Epidermal melanocyte (primary cell): ENCODE results near the gene CXXC1.
A peak's percentile ranks its signal among the peaks of the same experiment; 100 is the strongest.
"Not testable (repeated sequence)": the region's sequence is repeated elsewhere in the genome, so short reads cannot be mapped to it uniquely, and the experiment has no call there.

Experiments used
- DNase-seq: peaks from one replicate; pipeline ENCODE4 v3.0.0; 2011; ENCODE audit warnings: low spot score; ENCODE audit not compliant: insufficient read length

CXXC1 gene

GRCh38 chr18:50276452-50276851 is 11.0 kb downstream of the CXXC1 start:
- no peak for DNase-seq

DNA sequence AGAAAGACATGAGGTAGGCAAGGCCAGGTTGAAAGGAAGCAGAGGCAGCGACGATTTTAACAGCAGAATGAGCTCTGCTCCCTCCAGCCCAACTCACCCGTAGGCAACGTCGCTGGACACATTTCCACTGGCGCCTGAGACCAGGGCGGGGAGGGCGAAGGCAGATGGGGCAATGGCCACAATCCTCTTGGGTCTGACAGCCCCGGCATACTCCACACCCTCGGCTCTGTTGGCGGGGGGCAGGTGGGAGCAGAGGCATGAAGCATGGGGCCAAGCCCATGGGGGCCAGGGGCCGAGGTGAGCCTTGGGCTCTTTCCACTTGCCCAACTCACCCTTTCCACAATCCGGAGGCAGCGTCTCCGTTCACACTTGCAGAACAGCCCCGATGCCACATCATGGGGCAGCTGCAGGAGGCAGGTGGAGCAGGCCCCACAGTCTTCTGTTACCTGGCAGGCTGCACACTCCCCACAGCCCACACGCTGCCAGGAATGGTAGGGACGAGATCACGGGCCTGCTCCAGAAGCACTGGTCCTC is 11.9 kb downstream of the CXXC1 start:
- no peak for DNase-seq

GRCh38 chr18:50274941-50275340 is 12.6 kb downstream of the CXXC1 start:
- no peak for DNase-seq

- no peak for DNase-seq
These were observed 13.4 kb downstream of the CXXC1 start for GRCh38 chr18:50274044-50274442.

DNA sequence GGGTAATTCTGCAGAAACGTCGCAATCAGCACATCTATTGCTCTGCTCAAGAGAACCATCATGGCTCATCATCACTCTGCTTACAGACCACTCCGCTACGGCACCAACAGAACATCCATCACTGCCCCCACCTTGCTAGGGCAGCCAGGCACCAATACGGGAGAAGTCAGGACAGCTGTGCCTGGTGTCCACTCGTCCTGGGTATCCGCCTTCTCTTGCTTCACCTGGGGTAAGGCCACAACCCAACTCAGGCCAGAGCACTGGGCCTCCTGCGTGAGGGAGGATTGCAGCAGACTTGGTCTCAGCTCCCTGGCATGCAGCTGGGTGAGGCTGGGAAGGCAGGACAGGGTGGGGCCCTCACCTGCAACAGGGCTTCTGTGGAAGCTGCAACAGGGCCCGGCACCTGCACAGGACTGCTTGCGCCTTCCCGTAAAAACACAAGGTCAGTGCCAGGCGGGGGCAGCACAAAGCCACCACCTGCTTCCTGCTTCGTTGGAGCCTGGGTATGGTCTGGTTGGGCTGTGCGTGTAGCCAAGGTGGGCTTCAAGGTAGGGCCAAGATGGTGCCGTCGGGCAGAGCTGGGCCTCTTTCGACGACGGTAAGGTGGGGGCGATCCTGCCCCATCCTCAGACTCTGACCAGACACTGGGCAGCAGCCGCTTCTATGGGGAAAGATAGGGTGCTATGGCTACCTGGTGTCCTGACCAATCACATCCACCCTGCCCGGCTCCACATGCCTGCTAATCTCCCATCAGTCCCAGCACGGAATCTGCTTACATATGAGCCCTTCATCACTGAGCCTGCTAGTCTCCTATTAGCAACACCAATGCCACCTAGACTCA is 14.1 kb downstream of the CXXC1 start:
- no peak for DNase-seq

GRCh38 chr18:50272568-50272967 is 14.9 kb downstream of the CXXC1 start:
- DNase-seq = no peak

- peak; percentile 80 for DNase-seq
These were observed 19.3 kb downstream of the CXXC1 start for GRCh38 chr18:50268022-50268747.

DNA sequence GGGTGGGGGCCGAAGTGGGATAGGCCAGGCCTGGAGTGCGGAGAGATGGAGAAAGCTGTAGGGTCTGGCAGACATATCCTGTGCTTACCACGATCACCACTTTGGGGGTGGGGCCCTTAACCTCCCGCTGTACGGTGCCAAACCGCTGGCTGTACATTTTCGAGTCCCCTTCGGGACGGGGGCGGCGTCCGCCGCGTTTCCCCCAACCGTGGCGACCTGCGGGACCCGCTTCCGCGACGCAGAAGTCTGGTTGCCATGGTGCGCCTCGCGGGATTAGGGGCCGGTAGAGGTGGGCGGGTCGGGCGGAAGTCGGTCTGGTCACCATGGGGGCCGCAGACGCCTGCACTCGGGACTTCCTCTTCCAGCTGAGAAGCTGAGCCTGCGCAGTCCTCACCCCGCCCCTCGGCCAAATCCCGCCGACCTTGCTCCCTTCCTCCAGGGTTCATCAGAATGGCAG is 21.2 kb downstream of the CXXC1 start, which contains the start of gene CFAP53:
Gene CFAP53 (minus strand): TSS at position 248 of the 457 bp plus-strand sequence. CDS start 91 bp downstream, at position 157.
- DNase-seq = peak; percentile 96

DNA sequence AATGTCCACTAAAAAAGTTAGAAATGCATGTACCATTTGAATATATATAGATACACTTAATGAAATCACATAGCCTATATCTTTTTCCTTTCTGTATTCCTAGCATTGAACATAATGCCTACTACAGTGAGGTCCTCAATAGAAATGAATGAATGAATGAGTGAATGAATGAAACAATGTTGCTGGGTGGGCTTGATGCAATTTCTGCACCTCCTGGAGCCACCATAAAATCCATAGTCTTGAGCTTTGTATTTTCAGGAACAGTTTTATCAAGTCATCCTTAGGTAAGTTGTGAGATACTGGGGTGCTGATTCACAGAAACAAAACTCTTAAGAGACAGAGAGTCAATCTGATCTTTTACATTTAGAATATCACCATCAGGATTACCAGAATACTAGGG is 24.5 kb downstream of the CXXC1 start:
- no peak for DNase-seq

- DNase-seq = no peak
These were observed 36.6 kb downstream of the CXXC1 start for GRCh38 chr18:50250935-50251334.

DNA sequence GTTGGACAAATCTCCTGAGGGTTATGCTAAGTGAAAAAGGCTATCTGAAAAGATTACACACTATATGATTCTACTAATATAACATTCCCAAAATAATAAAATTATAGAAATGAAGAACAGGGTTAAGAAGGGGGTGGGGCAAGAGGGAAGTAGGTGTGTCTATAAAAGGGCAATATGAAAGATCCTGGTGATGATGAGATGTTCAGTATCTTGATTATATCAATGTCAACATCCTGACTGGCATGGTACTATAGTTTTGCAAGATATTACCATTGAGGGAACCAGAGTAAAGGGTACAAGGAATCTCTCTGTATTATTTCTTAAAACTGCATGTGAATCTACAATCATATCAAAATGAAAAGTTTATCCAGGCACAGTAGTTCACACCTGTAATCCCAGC is 37.9 kb downstream of the CXXC1 start:
- no peak for DNase-seq

DNA sequence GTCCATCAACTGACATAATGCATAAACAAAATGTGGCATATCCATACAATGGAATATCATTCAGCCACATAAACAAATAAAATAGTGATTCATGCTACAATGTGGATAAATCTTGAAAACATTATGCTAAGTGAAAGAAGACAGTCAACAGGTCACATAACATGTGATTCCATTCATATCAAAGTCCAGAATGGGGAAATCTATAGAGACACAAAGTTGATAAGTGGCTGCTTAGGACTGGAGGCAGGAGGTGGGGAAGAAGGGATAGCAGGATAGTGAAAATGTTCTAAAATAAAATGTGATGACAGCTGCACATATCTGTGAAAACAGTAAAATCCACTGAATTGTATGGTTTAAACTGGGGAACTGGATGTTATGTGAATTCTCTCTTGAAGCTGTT is 39.9 kb downstream of the CXXC1 start:
- no peak for DNase-seq

DNA sequence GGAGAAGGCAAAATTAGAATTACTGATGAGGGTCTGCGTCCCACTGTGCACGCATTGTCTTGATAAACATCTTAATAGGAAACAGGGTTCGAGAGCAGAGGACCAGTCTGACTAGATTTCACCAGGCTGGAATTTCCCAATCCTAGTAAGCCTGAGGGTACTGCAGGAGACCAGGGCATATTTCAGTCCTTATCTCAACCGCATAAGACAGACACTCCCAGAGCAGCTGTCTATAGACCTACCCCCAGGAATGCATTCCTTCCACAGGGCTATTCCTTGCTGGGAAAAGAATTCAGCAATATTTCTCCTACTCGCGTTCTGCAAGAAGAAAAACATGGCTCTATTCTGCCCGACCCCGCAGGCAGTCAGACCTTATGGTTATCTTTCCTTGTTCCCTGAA is 45.7 kb downstream of the CXXC1 start:
- DNase-seq = not testable (repeated sequence)

DNA sequence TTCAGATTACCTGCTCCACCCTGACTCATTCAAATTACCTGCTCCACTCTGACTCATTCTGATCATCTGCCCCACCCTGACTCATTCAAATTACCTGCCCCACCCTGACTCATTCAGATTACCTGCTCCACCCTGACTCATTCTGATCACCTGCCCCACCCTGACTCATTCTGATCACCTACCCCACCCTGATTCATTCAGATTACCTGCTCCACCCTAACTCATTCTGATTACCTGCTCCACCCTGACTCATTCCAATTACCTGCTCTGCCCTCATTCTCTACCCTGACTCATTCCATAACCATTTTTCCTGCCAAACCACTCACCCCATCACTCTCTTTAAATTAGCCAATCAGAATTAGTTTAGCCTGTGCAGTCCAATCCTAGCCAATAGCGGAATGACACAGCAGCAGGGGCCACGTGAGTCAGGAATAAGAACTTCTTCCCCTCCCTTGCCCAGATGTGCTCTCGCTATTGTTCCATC is 47.4 kb downstream of the CXXC1 start:
- DNase-seq = no peak

DNA sequence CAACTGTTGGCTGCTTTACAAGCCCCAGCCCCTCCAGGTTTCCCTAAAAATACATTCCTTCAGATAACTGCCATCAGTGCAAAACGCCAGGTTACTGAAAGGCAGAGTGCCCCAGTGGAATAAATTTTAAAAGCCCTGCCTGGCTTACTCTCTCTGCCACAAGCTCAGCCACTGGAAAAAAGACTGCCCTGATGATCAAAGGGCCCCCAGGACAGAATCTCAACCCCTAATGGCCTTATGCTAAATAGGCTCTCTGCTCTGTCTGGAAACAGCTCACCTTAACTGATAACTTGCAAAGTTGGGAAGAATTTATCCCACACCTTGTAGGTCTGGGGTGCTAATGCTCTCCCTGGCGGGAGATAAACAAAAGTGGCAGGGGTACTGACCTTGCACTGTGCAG is 55.1 kb downstream of the CXXC1 start:
- DNase-seq = no peak
